HEK293 (cell line): Measurements from ENCODE around the gene KCTD2.

Experiments used
- ATF2 ChIP-seq: fragments of 450-650 bp; formaldehyde crosslinking; IDR thresholded peaks from 2 replicates; pipeline ENCODE4 v1.5.1; 2016; ENCODE audit warnings: missing biosample characterization, missing genetic modification characterization, low read depth
- GFI1B ChIP-seq: fragments of 450-650 bp; formaldehyde crosslinking; IDR thresholded peaks from 2 replicates; pipeline ENCODE4 v1.5.1; 2016; ENCODE audit warnings: missing biosample characterization, missing genetic modification characterization
- GLIS2 ChIP-seq: fragments of 450-650 bp; formaldehyde crosslinking; IDR thresholded peaks from 2 replicates; pipeline ENCODE4 v1.5.1; 2016; ENCODE audit warnings: missing biosample characterization, missing genetic modification characterization
- HOXA7 ChIP-seq: sonication (generic); formaldehyde crosslinking; IDR thresholded peaks from 2 replicates; pipeline ENCODE4 v1.8.1; 2022; ENCODE audit warnings: missing genetic modification reagents, borderline replicate concordance
- KLF16 ChIP-seq: fragments of 450-650 bp; formaldehyde crosslinking; IDR thresholded peaks from 2 replicates; pipeline ENCODE4 v1.5.1; 2017; ENCODE audit warnings: missing biosample characterization, missing genetic modification characterization
- KLF9 ChIP-seq: fragments of 450-650 bp; formaldehyde crosslinking; IDR thresholded peaks from 2 replicates; pipeline ENCODE4 v1.5.1; 2016; ENCODE audit warnings: missing biosample characterization, missing genetic modification characterization, low read depth
- OSR2 ChIP-seq: fragments of 450-650 bp; formaldehyde crosslinking; IDR thresholded peaks from 2 replicates; pipeline ENCODE4 v1.5.1; 2016; ENCODE audit warnings: missing biosample characterization, missing genetic modification characterization
- REST ChIP-seq: fragments of 450-650 bp; formaldehyde crosslinking; IDR thresholded peaks from 2 replicates; pipeline ENCODE4 v1.5.1; 2016; ENCODE audit warnings: missing biosample characterization, missing genetic modification characterization
- SCRT1 ChIP-seq: fragments of 450-650 bp; formaldehyde crosslinking; IDR thresholded peaks from 2 replicates; pipeline ENCODE4 v1.5.1; 2016; ENCODE audit warnings: missing biosample characterization, missing genetic modification characterization, borderline replicate concordance
- SETDB1 ChIP-seq: IDR thresholded peaks from one replicate; pipeline ENCODE4 v1.6.1; 2017; ENCODE audit warnings: mild to moderate bottlenecking, low read length, moderate library complexity, mixed read lengths; ENCODE audit not compliant: insufficient read length
- YY1 ChIP-seq: fragments of 450-650 bp; formaldehyde crosslinking; IDR thresholded peaks from 2 replicates; pipeline ENCODE4 v1.5.1; 2018; ENCODE audit warnings: missing biosample characterization, missing genetic modification characterization
- ZBTB6 ChIP-seq: fragments of 450-650 bp; formaldehyde crosslinking; IDR thresholded peaks from 2 replicates; pipeline ENCODE4 v1.5.1; 2017; ENCODE audit warnings: missing biosample characterization, missing genetic modification characterization
- ZBTB8A ChIP-seq: fragments of 450-650 bp; formaldehyde crosslinking; IDR thresholded peaks from 2 replicates; pipeline ENCODE4 v1.5.1; 2016; ENCODE audit warnings: missing biosample characterization, missing genetic modification characterization
- ZNF112 ChIP-seq: fragments of 450-650 bp; formaldehyde crosslinking; IDR thresholded peaks from 2 replicates; pipeline ENCODE4 v1.5.0; 2017; ENCODE audit warnings: missing biosample characterization, missing genetic modification characterization
- ZNF114 ChIP-seq: fragments of 450-650 bp; formaldehyde crosslinking; IDR thresholded peaks from 2 replicates; pipeline ENCODE4 v1.5.0; 2017; ENCODE audit warnings: missing biosample characterization, missing genetic modification characterization
- ZNF132 ChIP-seq: fragments of 450-650 bp; formaldehyde crosslinking; IDR thresholded peaks from 2 replicates; pipeline ENCODE4 v1.5.1; 2017; ENCODE audit warnings: missing biosample characterization, missing genetic modification characterization, borderline replicate concordance
- ZNF146 ChIP-seq: fragments of 450-650 bp; formaldehyde crosslinking; IDR thresholded peaks from 2 replicates; pipeline ENCODE4 v1.5.1; 2016; ENCODE audit warnings: missing biosample characterization, missing genetic modification characterization
- ZNF274 ChIP-seq, 2 experiments: fragments of 200-500 bp in 1 of 2; fragments of 450-650 bp in 1 of 2; sonication (Bioruptor generic) in 1 of 2; formaldehyde crosslinking in 1 of 2; IDR thresholded peaks; 2 replicates each; pipeline versions ENCODE4 v1.5.1 to v1.6.1; 2014 to 2016; ENCODE audit warnings: borderline replicate concordance in 1 of 2, inconsistent platforms in 1 of 2, low read length in 1 of 2, missing biosample characterization in 1 of 2, missing genetic modification characterization in 1 of 2
- ZNF341 ChIP-seq: fragments of 450-650 bp; formaldehyde crosslinking; IDR thresholded peaks from 2 replicates; pipeline ENCODE4; 2016; ENCODE audit warnings: low read depth, missing biosample characterization, missing genetic modification characterization
- ZNF354C ChIP-seq: fragments of 450-650 bp; formaldehyde crosslinking; IDR thresholded peaks from 2 replicates; pipeline ENCODE4 v1.5.1; 2016; ENCODE audit warnings: missing biosample characterization, missing genetic modification characterization, low read depth, borderline replicate concordance
- ZNF488 ChIP-seq: fragments of 450-650 bp; formaldehyde crosslinking; IDR thresholded peaks from 2 replicates; pipeline ENCODE4 v1.5.1; 2016; ENCODE audit warnings: missing biosample characterization, missing genetic modification characterization
- ZNF510 ChIP-seq: fragments of 450-650 bp; formaldehyde crosslinking; IDR thresholded peaks from 2 replicates; pipeline ENCODE4 v1.5.1; 2018; ENCODE audit warnings: mild to moderate bottlenecking, missing genetic modification characterization, missing biosample characterization; ENCODE audit not compliant: insufficient replicate concordance
- ZNF514 ChIP-seq: fragments of 450-650 bp; formaldehyde crosslinking; IDR thresholded peaks from 2 replicates; pipeline ENCODE4 v1.5.1; 2016; ENCODE audit warnings: missing biosample characterization, missing genetic modification characterization
- ZNF548 ChIP-seq: fragments of 450-650 bp; formaldehyde crosslinking; IDR thresholded peaks from 2 replicates; pipeline ENCODE4 v1.5.1; 2016; ENCODE audit warnings: missing biosample characterization, missing genetic modification characterization
- ZNF624 ChIP-seq: fragments of 450-650 bp; formaldehyde crosslinking; IDR thresholded peaks from 2 replicates; pipeline ENCODE4 v1.5.1; 2017; ENCODE audit warnings: missing biosample characterization, missing genetic modification characterization
- ZNF654 ChIP-seq: fragments of 450-650 bp; formaldehyde crosslinking; IDR thresholded peaks from 2 replicates; pipeline ENCODE4 v1.5.1; 2016; ENCODE audit warnings: low read depth, missing biosample characterization, missing genetic modification characterization
- ZNF692 ChIP-seq: fragments of 450-650 bp; formaldehyde crosslinking; IDR thresholded peaks from 2 replicates; pipeline ENCODE4 v1.5.1; 2016; ENCODE audit warnings: missing biosample characterization, missing genetic modification characterization
- ZNF776 ChIP-seq: fragments of 450-650 bp; formaldehyde crosslinking; IDR thresholded peaks from 2 replicates; pipeline ENCODE4 v1.5.0; 2017; ENCODE audit warnings: missing biosample characterization, missing genetic modification characterization, borderline replicate concordance
- ZNF785 ChIP-seq: fragments of 450-650 bp; formaldehyde crosslinking; IDR thresholded peaks from 2 replicates; pipeline ENCODE4 v1.5.1; 2016; ENCODE audit warnings: missing biosample characterization, missing genetic modification characterization

Gene KCTD2

GRCh38 chr17:75031972-75032719 lies 14.9 kb upstream of the KCTD2 start (continued):
- TF ChIP-seq ZNF341 (peak; percentile 77), ZNF654 (no peak), ZNF548 (tag by site-specific recombination) (0 out of 2 replicates have a peak, but pooled peaks have one; percentile 42), ZNF132 (tag by site-specific recombination) (no peak), ATF2 (tag by site-specific recombination) (peak; percentile 8; the same call in 1 of the 2 replicates), HOXA7 (CRISPR knock-in tag) (no peak), SETDB1 (no peak), OSR2 (no peak), ZNF354C (tag by site-specific recombination) (no peak), ZNF146 (no peak), REST (tag by site-specific recombination) (no peak), ZNF488 (tag by site-specific recombination) (no peak), ZNF510 (tag by site-specific recombination) (no peak), ZBTB8A (0 out of 2 replicates have a peak, but pooled peaks have one; percentile 21), ZNF624 (tag by site-specific recombination) (no peak), ZNF785 (tag by site-specific recombination) (no peak), KLF16 (tag by site-specific recombination) (peak; percentile 88), SCRT1 (tag by site-specific recombination) (no peak), ZNF114 (tag by site-specific recombination) (no peak), ZBTB6 (0 out of 2 replicates have a peak, but pooled peaks have one; percentile 3), GFI1B (tag by site-specific recombination) (no peak), GLIS2 (peak; percentile 52), ZNF514 (tag by site-specific recombination) (no peak), ZNF112 (no peak), ZNF274 (IDR thresholded peaks at IDR 0.05; ENCODE audit: low read length) (no peak), ZNF274 (tag by site-specific recombination; IDR thresholded peaks at IDR 0.05; ENCODE audit: borderline replicate concordance) (no peak), ZNF776 (tag by site-specific recombination) (no peak), KLF9 (tag by site-specific recombination) (peak; percentile 97), YY1 (no peak), ZNF692 (tag by site-specific recombination) (no peak)
